Erythroblast (primary cell): ENCODE results near the gene DCUN1D1.

ENCODE experiments used
- GATA1 ChIP-seq: IDR thresholded peaks from 2 replicates; pipeline ENCODE4 v1.6.1; 2011; ENCODE audit warnings: low read depth, mild to moderate bottlenecking, control low read depth, low read length, moderate library complexity
- POLR2A ChIP-seq: IDR thresholded peaks from 2 replicates; pipeline ENCODE4 v1.6.1; 2011; ENCODE audit warnings: mild to moderate bottlenecking, low read length

GRCh38 chr3:182967218-182968204, 12.8 kb downstream of the DCUN1D1 start:
- TF ChIP-seq POLR2A: no peak
- TF ChIP-seq GATA1: no peak
